ENCODE data around the gene PDE6G. TPM values are rescaled to one million over a fixed set of nuclear protein-coding genes. Genes with fewer than 3 reads are reported as not detected.

The PDE6G gene
- total and polyA plus RNA-seq, 2 donors (not counting 1 experiment from before 2014, with no cell fraction given) = 0.69 to 1.1 TPM

DNA sequence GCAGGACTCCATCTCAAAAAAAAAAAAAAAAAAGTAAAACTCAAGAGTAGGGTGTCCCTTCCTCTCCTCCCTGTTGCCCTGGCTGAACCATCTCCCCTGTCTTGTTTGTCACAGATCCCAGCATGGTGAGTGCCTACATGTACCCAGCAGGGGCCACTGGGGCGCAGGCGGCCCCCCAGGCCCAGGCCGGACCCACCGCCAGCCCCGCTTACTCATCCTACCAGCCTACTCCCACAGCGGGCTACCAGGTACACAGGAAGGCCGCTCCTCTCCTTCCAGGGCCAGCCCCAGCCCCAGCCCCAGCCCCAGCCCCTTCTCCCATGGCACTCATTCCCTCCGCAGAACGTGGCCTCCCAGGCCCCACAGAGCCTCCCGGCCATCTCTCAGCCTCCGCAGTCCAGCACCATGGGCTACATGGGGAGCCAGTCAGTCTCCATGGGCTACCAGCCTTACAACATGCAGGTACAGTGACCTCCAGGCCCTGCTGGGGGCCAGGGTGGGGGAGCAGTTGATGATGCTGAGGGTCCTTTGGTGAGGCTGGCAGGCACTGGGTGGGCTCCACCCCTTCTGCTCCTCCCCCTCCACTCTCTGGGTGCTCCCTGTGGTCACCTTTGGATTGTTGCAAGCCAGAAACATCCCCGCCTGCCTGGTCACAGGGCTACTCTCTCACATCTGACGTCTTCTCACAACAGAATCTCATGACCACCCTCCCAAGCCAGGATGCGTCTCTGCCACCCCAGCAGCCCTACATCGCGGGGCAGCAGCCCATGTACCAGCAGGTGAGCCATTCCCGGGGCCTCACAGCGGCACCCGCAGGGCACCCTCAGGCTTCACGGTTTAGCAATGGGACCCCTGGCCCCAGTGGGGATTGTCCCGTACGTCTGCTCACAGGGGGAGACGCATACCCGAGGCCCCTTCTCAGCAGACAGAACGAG is 44.3 kb upstream of the PDE6G start:
- Histone ChIP-seq H3K79me2 (ENCODE audit: control insufficient read depth, insufficient read depth, low read length) (peaks cover 53% of the 10 kb centered on the region), H3K4me3 (ENCODE audit: control extremely low read depth in 1 of 5, extremely low read depth in 1 of 5, insufficient read depth in 1 of 5, low read depth in 2 of 5, low read length in 4 of 5) (no peak overlapping the region), H3K27ac (ENCODE audit: low read length in 2 of 2) (no peak overlapping the region), H3K9me3 (ENCODE audit: control extremely low read depth in 1 of 3, control insufficient read depth in 2 of 3, insufficient read depth in 1 of 3, low read length in 2 of 3) (no peaks in the 10 kb centered on the region), H3K9ac (ENCODE audit: low read length) (no peak overlapping the region), H3K4me2 (replicated peaks; ENCODE audit: low read depth, low read length, poor library complexity, severe bottlenecking) (no peak overlapping the region), H2AFZ (ENCODE audit: insufficient read depth, low read depth, low read length, poor library complexity, severe bottlenecking) (no peak overlapping the region), H4K20me1 (ENCODE audit: control insufficient read depth, insufficient read depth, low read length, poor library complexity, severe bottlenecking) (peaks cover 32% of the 10 kb centered on the region), H3K27me3 (replicated peaks in 1 of 4; ENCODE audit: control extremely low read depth in 1 of 4, control insufficient read depth in 3 of 4, insufficient read depth in 4 of 4, low read length in 3 of 4) (no peaks in the 10 kb centered on the region), H3K4me1 (ENCODE audit: control insufficient read depth in 2 of 2, insufficient read depth in 2 of 2, low read length in 2 of 2) (peaks cover 24 to 32% of the 10 kb centered on the region in 2 donors), H3K36me3 (replicated peaks in 1 of 2; ENCODE audit: control extremely low read depth in 1 of 2, control insufficient read depth in 1 of 2, extremely low read depth in 1 of 2, insufficient read depth in 2 of 2, low read length in 1 of 2) (peaks cover 0 to 42% of the 10 kb centered on the region in 2 experiments)
- Mint-ChIP-seq H3K9me3 (ENCODE audit: insufficient read depth) (no peaks in the 10 kb centered on the region), H3K27ac (no peak overlapping the region), H3K4me3 (peak overlapping the region; percentile 49), H3K4me1 (peaks cover 30% of the 10 kb centered on the region), H3K27me3 (no peaks in the 10 kb centered on the region)
- 92% methylated on average over 23 of the region's 25 CpGs for WGBS (ENCODE audit: insufficient coverage)
- DNase-seq = no peak
- ChIA-PET POLR2A (interaction anchor here (0.7 kb wide), 1 partner anchor 103 kb away, joined by 6 read pairs; no protein-coding TSS in a partner anchor), CTCF (interaction anchor here (1.0 kb wide), 1 partner anchor 11 kb away, joined by 3 read pairs; no protein-coding TSS in a partner anchor)
- ATAC-seq (ENCODE audit: low read depth) = no peak
- TF ChIP-seq, protein P1, sequence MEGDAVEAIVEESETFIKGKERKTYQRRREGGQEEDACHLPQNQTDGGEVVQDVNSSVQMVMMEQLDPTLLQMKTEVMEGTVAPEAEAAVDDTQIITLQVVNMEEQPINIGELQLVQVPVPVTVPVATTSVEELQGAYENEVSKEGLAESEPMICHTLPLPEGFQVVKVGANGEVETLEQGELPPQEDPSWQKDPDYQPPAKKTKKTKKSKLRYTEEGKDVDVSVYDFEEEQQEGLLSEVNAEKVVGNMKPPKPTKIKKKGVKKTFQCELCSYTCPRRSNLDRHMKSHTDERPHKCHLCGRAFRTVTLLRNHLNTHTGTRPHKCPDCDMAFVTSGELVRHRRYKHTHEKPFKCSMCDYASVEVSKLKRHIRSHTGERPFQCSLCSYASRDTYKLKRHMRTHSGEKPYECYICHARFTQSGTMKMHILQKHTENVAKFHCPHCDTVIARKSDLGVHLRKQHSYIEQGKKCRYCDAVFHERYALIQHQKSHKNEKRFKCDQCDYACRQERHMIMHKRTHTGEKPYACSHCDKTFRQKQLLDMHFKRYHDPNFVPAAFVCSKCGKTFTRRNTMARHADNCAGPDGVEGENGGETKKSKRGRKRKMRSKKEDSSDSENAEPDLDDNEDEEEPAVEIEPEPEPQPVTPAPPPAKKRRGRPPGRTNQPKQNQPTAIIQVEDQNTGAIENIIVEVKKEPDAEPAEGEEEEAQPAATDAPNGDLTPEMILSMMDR (IDR thresholded peaks at IDR 0.05) = no peak
- no peak for TF ChIP-seq EZH2 (IDR thresholded peaks at IDR 0.05; ENCODE audit: borderline replicate concordance, insufficient read depth, low read depth, low read length, poor library complexity, severe bottlenecking)
- intact Hi-C loops (cut with micrococcal nuclease) = no loop called here
